Cardiac fibroblast (primary cell): ENCODE measurements around the gene ANO2.

ENCODE experiments used
- DNase-seq, 2 donors: peaks; one replicate each; pipeline versions ENCODE4 v3.0.0 to v3.0.0-alpha.2; 2010; ENCODE audit warnings: low read depth in 2 of 2
- H3K4me3 ChIP-seq, 2 donors: replicated peaks in 1 of 2; 1 replicate in 1 of 2; 2 replicates in 1 of 2; pipeline ENCODE4 v1.5.1; 2011; ENCODE audit warnings: low read depth in 2 of 2, low read length in 2 of 2, mild to moderate bottlenecking in 2 of 2, moderate library complexity in 1 of 2
- CTCF ChIP-seq: IDR thresholded peaks from one replicate; pipeline ENCODE4 v1.5.1; 2011; ENCODE audit warnings: low read depth, mild to moderate bottlenecking, low read length, inconsistent platforms

Gene ANO2

GRCh38 chr12:5624486-5625272 lies 320.4 kb downstream of the ANO2 start:
- no peak for DNase-seq
- H3K4me3 ChIP-seq: no peak overlapping the region
- TF ChIP-seq CTCF: no peak

DNA sequence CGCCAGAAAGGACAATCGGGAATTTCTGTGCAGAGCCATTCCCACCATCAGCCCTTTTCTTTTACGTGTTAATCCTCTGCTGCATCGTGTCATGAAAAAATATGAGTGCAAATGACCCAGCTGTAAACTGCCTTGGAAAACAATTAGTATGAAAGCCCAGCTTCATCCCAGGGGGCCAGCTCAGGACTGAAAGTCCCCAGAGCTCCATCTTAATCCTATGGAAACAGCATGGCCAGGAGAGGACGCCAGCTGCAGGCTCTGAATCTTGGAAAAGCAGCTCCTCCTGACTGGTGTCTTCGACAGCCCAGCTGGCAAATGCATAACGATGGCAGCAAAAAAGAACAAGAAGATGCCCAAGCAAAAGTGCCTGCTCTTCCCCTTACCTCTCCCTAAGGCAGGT lies 321.6 kb downstream of the ANO2 start:
- TF ChIP-seq CTCF: no peak
- no peak overlapping the region for H3K4me3 ChIP-seq
- DNase-seq: no peak

DNA sequence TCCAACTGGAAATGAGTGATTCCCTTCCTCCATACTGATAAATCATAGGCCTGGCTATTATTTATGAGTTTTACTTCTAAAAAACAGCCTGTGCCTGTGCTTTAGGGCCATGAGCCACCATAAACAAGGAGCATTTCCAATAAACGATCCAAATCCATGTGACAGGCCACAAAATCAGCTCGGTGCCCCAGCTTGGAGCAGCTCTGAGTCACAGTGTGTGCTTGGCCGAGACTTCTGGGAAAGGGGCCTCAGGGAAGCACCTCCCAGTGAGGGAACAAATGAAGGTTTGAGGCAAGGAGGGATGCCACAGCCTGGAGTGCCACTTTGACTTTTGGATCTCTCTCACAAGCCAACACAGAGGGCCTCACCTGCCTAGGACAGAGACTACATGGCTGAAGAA lies 322.8 kb downstream of the ANO2 start:
- no peak for DNase-seq
- H3K4me3 ChIP-seq: no peak overlapping the region
- no peak for TF ChIP-seq CTCF

DNA sequence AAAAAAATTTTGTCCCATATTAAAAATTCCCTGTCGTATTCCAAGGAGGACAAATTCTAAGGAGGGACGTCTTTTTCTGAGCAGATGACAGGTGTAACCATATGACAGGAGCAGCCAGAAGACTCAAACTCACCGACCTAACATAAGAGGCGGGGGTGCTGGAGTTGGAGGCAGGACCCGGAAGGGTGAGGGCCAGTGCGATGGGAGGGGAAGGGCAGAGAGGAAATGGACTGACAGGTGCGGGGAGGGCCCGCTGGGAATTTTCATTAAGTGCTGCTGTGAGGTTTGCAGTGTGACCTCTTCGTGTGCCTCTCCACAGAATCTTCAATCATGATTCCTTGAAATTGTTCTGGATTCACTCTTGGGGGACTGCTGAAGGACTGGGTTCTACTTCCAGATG lies 323.7 kb downstream of the ANO2 start:
- no peak for DNase-seq
- H3K4me3 ChIP-seq: no peak overlapping the region
- no peak for TF ChIP-seq CTCF

DNA sequence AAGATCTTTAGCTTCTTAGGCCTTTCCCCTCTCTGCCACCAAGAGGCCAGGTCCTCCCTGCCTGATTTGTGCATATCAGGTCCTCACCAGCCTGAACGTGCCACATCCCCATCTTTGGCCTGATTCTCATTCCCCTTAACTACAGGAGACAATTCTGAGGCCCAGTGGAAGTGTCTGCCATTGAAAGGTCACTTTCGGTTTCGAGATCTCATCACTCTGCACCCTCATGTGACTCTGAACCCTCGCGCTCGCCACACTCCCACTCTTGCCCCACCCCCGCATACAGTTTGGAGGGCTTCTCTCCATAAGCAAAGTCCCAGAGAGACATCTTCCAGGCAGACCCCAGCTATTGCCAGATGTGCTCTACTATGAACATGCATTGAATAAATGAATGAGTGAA lies 324.2 kb downstream of the ANO2 start:
- H3K4me3 ChIP-seq: no peak overlapping the region
- no peak for TF ChIP-seq CTCF
- no peak for DNase-seq

DNA sequence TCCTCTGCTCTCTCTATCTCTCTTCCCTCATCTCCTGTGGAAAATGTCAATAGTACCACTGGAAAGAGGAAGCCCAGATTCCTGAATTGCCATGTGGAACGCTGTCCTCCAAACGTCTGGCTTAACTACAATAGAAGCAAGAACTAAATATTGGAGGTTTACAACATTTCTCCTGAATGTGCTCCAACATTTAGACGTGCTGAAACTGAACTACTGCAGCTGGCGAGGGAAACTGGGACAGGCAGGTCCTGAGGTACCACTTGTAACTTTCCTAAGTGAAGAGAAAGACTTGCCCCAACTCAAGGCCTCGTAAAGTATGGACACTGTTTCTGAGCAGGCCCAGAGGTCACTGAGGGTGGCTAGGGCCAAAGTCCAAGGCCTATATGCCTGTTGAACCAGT lies 325.4 kb downstream of the ANO2 start:
- no peak overlapping the region for H3K4me3 ChIP-seq
- no peak for DNase-seq
- no peak for TF ChIP-seq CTCF

- no peak for TF ChIP-seq CTCF
- no peak overlapping the region for H3K4me3 ChIP-seq
- DNase-seq: no peak
These were observed 328.2 kb downstream of the ANO2 start for GRCh38 chr12:5616854-5617253.
